B cell (primary cell): ENCODE data around the gene TCF7. TPM values are rescaled to one million over a fixed set of nuclear protein-coding genes. Genes with fewer than 3 reads are reported as not detected.

Experiments used
- ATAC-seq: fragments of 200-7000 bp; cut with Tn5 transposase; one replicate; pipeline ENCODE4 v1.10.0; 2021; ENCODE audit warnings: low read depth, mild to moderate bottlenecking, moderate number of reproducible peaks, moderate library complexity
- CTCF ChIA-PET: fragments of 350-600 bp; sonication (Branson Sonifier 250); formaldehyde crosslinking; loops from one replicate; lab custom pipeline; 2021; ENCODE audit warnings: antibody characterized with exemption, inconsistent platforms; lab: Charles Lee
- POLR2A ChIA-PET: fragments of 350-600 bp; sonication (Branson Sonifier 250); formaldehyde crosslinking; loops from one replicate; lab custom pipeline; 2021; ENCODE audit warnings: antibody characterized with exemption; lab: Charles Lee
- DNase-seq: peaks from one replicate; pipeline ENCODE4 v3.0.0; 2013
- H2AFZ ChIP-seq: 2 replicates; pipeline ENCODE4 v1.6.1; 2012; ENCODE audit warnings: mild to moderate bottlenecking, low read depth, low read length; ENCODE audit not compliant: insufficient read depth, poor library complexity, severe bottlenecking
- H3K27ac ChIP-seq, 2 donors: 1 replicate in 1 of 2; 2 replicates in 1 of 2; pipeline ENCODE4 v1.5.1; 2012 to 2013; ENCODE audit warnings: low read length in 2 of 2, mild to moderate bottlenecking in 2 of 2, moderate library complexity in 1 of 2
- H3K27me3 ChIP-seq, 4 experiments: fragments of 200-600 bp in 1 of 4; sonication (generic) in 1 of 4; replicated peaks in 1 of 4; 1 replicate in 2 of 4; 2 replicates in 2 of 4; pipeline versions ENCODE4 v1.6.1 to v1.7.0; 2013 to 2016; ENCODE audit warnings: low read length in 3 of 4, mild to moderate bottlenecking in 2 of 4, mixed read lengths in 1 of 4, moderate library complexity in 1 of 4; ENCODE audit not compliant: insufficient read depth in 4 of 4, control insufficient read depth in 3 of 4; ENCODE audit errors: control extremely low read depth in 1 of 4
- H3K36me3 ChIP-seq, 2 experiments: replicated peaks in 1 of 2; 1 replicate in 1 of 2; 2 replicates in 1 of 2; pipeline versions ENCODE4 v1.6.1 to v1.7.1; 2013; ENCODE audit warnings: low read length in 1 of 2; ENCODE audit not compliant: insufficient read depth in 2 of 2, control insufficient read depth in 1 of 2; ENCODE audit errors: control extremely low read depth in 1 of 2, extremely low read depth in 1 of 2
- H3K4me1 ChIP-seq, 2 donors: fragments of 200-600 bp in 1 of 2; sonication (generic) in 1 of 2; 1 replicate in 1 of 2; 2 replicates in 1 of 2; pipeline versions ENCODE4 v1.5.1 to v1.6.1; 2013 to 2017; ENCODE audit warnings: low read length in 2 of 2; ENCODE audit not compliant: control insufficient read depth in 2 of 2, insufficient read depth in 2 of 2
- H3K4me2 ChIP-seq: replicated peaks from 2 replicates; pipeline ENCODE3; 2012; ENCODE audit warnings: mild to moderate bottlenecking, low read depth, low read length; ENCODE audit not compliant: poor library complexity, severe bottlenecking
- H3K4me3 ChIP-seq, 5 experiments: fragments of 200-600 bp in 1 of 5; sonication (generic) in 1 of 5; 1 replicate in 3 of 5; 2 replicates in 2 of 5; pipeline versions ENCODE4 v1.5.1 to v1.7.0; 2011 to 2016; ENCODE audit warnings: low read length in 4 of 5, mild to moderate bottlenecking in 4 of 5, low read depth in 2 of 5, control low read depth in 1 of 5, moderate library complexity in 1 of 5; ENCODE audit not compliant: insufficient read depth in 1 of 5; ENCODE audit errors: control extremely low read depth in 1 of 5, extremely low read depth in 1 of 5
- H3K79me2 ChIP-seq: fragments of 200-600 bp; sonication (generic); one replicate; pipeline ENCODE4 v1.6.0; 2016; ENCODE audit warnings: low read length; ENCODE audit not compliant: control insufficient read depth, insufficient read depth
- H3K9ac ChIP-seq: fragments of 200-600 bp; sonication (generic); 2 replicates; pipeline ENCODE4 v1.6.1; 2017; ENCODE audit warnings: mild to moderate bottlenecking, low read length, moderate library complexity
- H3K9me3 ChIP-seq, 3 donors: one replicate each; pipeline versions ENCODE4 v1.6.1 to v1.7.1; 2013; ENCODE audit warnings: low read length in 2 of 3; ENCODE audit not compliant: control insufficient read depth in 2 of 3, insufficient read depth in 1 of 3; ENCODE audit errors: control extremely low read depth in 1 of 3
- H4K20me1 ChIP-seq: 2 replicates; pipeline ENCODE4 v1.6.0; 2012; ENCODE audit warnings: mild to moderate bottlenecking, low read length; ENCODE audit not compliant: insufficient read depth, control insufficient read depth, poor library complexity, severe bottlenecking
- H3K27ac Mint-ChIP-seq: one replicate; pipeline ENCODE4 v1.8.0; 2021; ENCODE audit warnings: mixed read lengths
- H3K27me3 Mint-ChIP-seq: one replicate; pipeline ENCODE4 v1.8.0; 2021; ENCODE audit warnings: mixed read lengths
- H3K4me1 Mint-ChIP-seq: one replicate; pipeline ENCODE4 v1.8.0; 2021; ENCODE audit warnings: mixed read lengths
- H3K4me3 Mint-ChIP-seq: one replicate; pipeline ENCODE4 v1.8.0; 2021; ENCODE audit warnings: mixed read lengths
- H3K9me3 Mint-ChIP-seq: one replicate; pipeline ENCODE4 v1.8.0; 2022; ENCODE audit warnings: mixed read lengths; ENCODE audit not compliant: insufficient read depth
- CTCF ChIP-seq: fragments of 200-600 bp; IDR thresholded peaks from one replicate; pipeline ENCODE4 v1.8.0; 2022; ENCODE audit warnings: antibody characterized with exemption, mild to moderate bottlenecking
- EZH2 ChIP-seq: IDR thresholded peaks from 2 replicates; pipeline ENCODE4 v1.6.1; 2012; ENCODE audit warnings: borderline replicate concordance, low read depth, mild to moderate bottlenecking, moderate library complexity, low read length; ENCODE audit not compliant: insufficient read depth, poor library complexity, severe bottlenecking
- WGBS: methylation state at CpG from one replicate; pipeline ENCODE4 v1.1.5; 2013; ENCODE audit warnings: missing lambda C conversion rate; ENCODE audit not compliant: insufficient coverage; 5-methylcytosine and 5-hydroxymethylcytosine counted together
- intact Hi-C: fragments of 100-400 bp; cut with micrococcal nuclease; formaldehyde crosslinking; loops from one replicate; pipeline ENCODE4 v1.10.0; 2022
- polyA plus RNA-seq: library from polyadenylated mRNA; depleted of rRNA; stranded (reverse); fragments of >200 nt; gene quantifications from 2 replicates; pipeline ENCODE4 v1.2.3, GENCODE V29; 2012
- total RNA-seq, 2 donors: library from RNA; stranded (reverse); fragments of 120-200 nt in 1 of 2; gene quantifications; 1 replicate in 1 of 2; 2 replicates in 1 of 2; pipeline versions ENCODE4 v1.2.3 to v1.2.4, GENCODE V29; 2013 to 2022

The TCF7 gene
- total and polyA plus RNA-seq, 2 donors (not counting 1 experiment from before 2014, with no cell fraction given), result 26.8 to 61.1 TPM

GRCh38 chr5:134140530-134141201 lies 26.2 kb downstream of the TCF7 start:
- Histone ChIP-seq H3K9me3 (no peaks in the 10 kb centered on the region), H3K4me3 (no peak overlapping the region), H3K4me1 (peaks cover 5 to 34% of the 10 kb centered on the region in 2 donors), H3K27ac (no peak overlapping the region), H3K79me2 (peaks cover 25% of the 10 kb centered on the region), H3K27me3 (no peaks in the 10 kb centered on the region), H3K4me2 (no peak overlapping the region), H2AFZ (no peak overlapping the region), H3K36me3 (peaks cover 0 to 51% of the 10 kb centered on the region in 2 experiments), H3K9ac (no peak overlapping the region), H4K20me1 (peaks cover 69% of the 10 kb centered on the region)
- Mint-ChIP-seq H3K9me3 (no peaks in the 10 kb centered on the region), H3K27ac (peak overlapping the region; percentile 69), H3K27me3 (no peaks in the 10 kb centered on the region), H3K4me3 (no peak overlapping the region), H3K4me1 (peaks cover 33% of the 10 kb centered on the region)
- peak; percentile 73 for ATAC-seq
- POLR2A ChIA-PET, result interaction anchor here (0.9 to 2.8 kb wide), 3 partner anchors 13 to 40 kb away, joined by 3 to 16 read pairs (median 3); no protein-coding TSS in a partner anchor
- intact Hi-C loops, result loop anchor here (1.0 to 10.0 kb wide), 3 partner anchors 40 to 1026 kb away; no protein-coding TSS in a partner anchor
- peak; percentile 77 for DNase-seq
- 37% methylated on average over 8 of the region's 8 CpGs for WGBS
- CTCF ChIA-PET, result interaction anchor here (0.5 to 25.7 kb wide), 30 partner anchors 8 to 1030 kb away, joined by 3 to 644 read pairs (median 4); partner anchors contain the start of gene TCF7
- TF ChIP-seq CTCF (peak; percentile 89), EZH2 (no peak)
